D721Med (cell line): ENCODE results near the gene GDPD5.

Experiments
- DNase-seq: peaks from one replicate; pipeline ENCODE4 v3.0.0; 2011; ENCODE audit warnings: low spot score; ENCODE audit not compliant: insufficient read length
- FAIRE-seq: peaks from 2 replicates; lab custom pipeline; 2011; peaks lifted over from hg19 to GRCh38; lab: Jason Lieb, UNC
- TF ChIP-seq, protein P1 (sequence below): IDR thresholded peaks from 2 replicates; pipeline ENCODE4 v1.5.1; 2012; ENCODE audit warnings: mild to moderate bottlenecking, control low read depth; ENCODE audit not compliant: insufficient read depth; ENCODE audit errors: missing control alignments

GDPD5 gene

GRCh38 chr11:75461151-75461550 lies 64.6 kb downstream of the GDPD5 start:
- FAIRE-seq (no peak), DNase-seq (no peak)
- TF ChIP-seq, protein P1, sequence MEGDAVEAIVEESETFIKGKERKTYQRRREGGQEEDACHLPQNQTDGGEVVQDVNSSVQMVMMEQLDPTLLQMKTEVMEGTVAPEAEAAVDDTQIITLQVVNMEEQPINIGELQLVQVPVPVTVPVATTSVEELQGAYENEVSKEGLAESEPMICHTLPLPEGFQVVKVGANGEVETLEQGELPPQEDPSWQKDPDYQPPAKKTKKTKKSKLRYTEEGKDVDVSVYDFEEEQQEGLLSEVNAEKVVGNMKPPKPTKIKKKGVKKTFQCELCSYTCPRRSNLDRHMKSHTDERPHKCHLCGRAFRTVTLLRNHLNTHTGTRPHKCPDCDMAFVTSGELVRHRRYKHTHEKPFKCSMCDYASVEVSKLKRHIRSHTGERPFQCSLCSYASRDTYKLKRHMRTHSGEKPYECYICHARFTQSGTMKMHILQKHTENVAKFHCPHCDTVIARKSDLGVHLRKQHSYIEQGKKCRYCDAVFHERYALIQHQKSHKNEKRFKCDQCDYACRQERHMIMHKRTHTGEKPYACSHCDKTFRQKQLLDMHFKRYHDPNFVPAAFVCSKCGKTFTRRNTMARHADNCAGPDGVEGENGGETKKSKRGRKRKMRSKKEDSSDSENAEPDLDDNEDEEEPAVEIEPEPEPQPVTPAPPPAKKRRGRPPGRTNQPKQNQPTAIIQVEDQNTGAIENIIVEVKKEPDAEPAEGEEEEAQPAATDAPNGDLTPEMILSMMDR: no peak

GRCh38 chr11:75456596-75457183 lies 69.1 kb downstream of the GDPD5 start:
- FAIRE-seq (no peak), DNase-seq (no peak)
- TF ChIP-seq, protein P1: no peak

- no peak for DNase-seq
- FAIRE-seq: no peak
Observed at GRCh38 chr11:75454987-75455386, 70.8 kb downstream of the GDPD5 start.

GRCh38 chr11:75453916-75454655 lies 71.7 kb downstream of the GDPD5 start:
- TF ChIP-seq, protein P1: no peak
- DNase-seq: no peak
- FAIRE-seq: no peak

More at GRCh38 chr11:75454987-75455386, 70.8 kb downstream of the GDPD5 start:
- TF ChIP-seq, protein P1: no peak

GRCh38 chr11:75450826-75451821 lies 74.6 kb downstream of the GDPD5 start:
- FAIRE-seq: no peak
- TF ChIP-seq, protein P1: peak; percentile 53
- peak; percentile 64 for DNase-seq

DNA sequence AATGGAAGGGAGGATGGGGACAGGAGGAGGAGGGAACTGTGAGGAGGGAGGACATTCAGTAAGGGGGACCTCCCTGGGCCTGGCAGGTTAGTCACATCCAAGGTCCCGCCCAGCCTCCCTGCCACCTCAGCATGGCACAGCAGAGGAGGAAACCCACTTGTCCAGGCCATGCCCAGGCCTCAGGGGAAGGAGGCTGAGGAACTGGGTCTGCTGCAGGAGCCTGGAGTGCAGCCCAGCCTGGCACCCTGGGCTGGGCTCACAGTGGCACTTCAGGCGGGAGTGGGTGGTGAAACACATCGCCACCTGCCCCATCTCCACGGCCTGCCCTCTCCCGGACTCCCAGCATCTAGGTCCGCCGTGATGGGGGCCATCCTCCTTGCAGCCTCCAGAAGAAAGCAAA lies 75.5 kb downstream of the GDPD5 start:
- DNase-seq (no peak), FAIRE-seq (no peak)
- TF ChIP-seq, protein P1: no peak
